ENCODE data around the gene MAEA. TPM values are rescaled to one million over a fixed set of nuclear protein-coding genes. Genes with fewer than 3 reads are reported as not detected.

MAEA gene
- polyA plus RNA-seq, 1 experiment, result 94.4 TPM

DNA sequence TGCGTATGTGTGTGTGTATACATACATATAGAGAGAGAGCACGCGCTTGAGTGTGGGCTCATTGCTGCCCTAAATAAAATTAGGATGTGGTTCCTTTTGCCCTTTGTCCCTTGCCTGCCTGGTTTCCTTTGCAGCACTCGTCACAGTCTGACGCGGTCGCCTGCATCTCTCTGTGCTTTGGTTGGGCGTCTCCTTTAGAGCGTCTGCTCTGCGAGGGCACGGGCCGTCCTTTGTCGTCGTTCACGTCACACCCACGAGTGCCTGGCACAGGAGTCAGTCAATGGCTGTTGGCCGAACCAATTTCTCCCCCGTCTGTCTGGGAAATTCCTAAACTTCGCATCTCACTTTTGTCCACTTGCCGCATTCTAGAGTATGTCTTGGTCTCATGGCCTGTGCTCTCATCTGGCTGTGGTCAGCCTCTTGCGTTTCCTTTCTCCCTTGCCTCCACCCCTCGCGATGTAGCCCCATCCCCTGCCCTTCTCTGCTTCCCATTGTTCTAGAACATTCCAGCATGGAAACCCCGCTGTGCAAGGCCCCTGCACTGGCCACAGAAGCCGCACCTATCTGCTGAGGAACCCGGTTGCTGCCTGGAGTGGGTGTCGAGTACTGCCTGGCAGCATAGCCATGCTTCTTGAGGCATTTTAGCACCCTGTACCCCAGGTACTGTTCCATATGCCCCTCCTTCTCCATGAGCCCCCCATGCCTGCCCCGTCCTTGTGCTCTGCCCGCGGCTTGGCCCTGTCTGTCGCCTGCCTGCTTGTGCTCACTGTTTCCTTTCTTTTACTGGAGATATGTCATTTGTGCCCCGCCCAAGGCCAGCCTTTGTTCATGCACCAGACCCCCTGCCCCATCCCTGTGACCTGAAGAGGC lies 8.0 kb downstream of the MAEA start:
- Histone ChIP-seq H3K36me3 (ENCODE audit: control insufficient read depth, insufficient read depth, low read length) (peaks cover 21% of the 10 kb centered on the region), H3K4me3 (ENCODE audit: low read depth, low read length) (no peak overlapping the region), H3K27me3 (ENCODE audit: control insufficient read depth, insufficient read depth, low read length) (no peaks in the 10 kb centered on the region)
- no peak for DNase-seq (ENCODE audit: low read depth)
- TF ChIP-seq, protein P1, sequence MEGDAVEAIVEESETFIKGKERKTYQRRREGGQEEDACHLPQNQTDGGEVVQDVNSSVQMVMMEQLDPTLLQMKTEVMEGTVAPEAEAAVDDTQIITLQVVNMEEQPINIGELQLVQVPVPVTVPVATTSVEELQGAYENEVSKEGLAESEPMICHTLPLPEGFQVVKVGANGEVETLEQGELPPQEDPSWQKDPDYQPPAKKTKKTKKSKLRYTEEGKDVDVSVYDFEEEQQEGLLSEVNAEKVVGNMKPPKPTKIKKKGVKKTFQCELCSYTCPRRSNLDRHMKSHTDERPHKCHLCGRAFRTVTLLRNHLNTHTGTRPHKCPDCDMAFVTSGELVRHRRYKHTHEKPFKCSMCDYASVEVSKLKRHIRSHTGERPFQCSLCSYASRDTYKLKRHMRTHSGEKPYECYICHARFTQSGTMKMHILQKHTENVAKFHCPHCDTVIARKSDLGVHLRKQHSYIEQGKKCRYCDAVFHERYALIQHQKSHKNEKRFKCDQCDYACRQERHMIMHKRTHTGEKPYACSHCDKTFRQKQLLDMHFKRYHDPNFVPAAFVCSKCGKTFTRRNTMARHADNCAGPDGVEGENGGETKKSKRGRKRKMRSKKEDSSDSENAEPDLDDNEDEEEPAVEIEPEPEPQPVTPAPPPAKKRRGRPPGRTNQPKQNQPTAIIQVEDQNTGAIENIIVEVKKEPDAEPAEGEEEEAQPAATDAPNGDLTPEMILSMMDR (IDR thresholded peaks at IDR 0.05; ENCODE audit: insufficient read depth, low read depth, low read length), result no peak
- ChIA-PET POLR2A (no interaction called here), CTCF (no interaction called here)

DNA sequence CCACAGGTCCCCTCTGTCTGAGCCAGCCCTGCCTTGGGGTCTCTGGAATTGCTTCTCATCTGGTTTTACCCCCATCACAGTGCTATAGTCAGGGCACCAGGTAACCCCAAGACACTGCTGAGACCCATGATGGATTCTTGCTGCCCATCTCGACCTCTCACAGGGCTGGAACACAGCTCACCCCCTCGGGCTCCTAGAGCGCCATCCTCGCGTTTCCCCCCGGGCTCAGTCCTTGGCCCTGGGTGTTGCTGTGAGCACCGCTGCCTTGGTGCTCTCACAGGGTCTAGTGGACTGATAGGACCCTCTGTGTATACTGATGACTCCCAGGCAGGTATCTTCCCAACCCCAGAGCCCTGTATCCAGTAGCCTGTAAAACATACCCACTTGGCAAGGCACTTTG lies 8.8 kb downstream of the MAEA start:
- peaks cover 21% of the 10 kb centered on the region for H3K36me3 ChIP-seq (ENCODE audit: control insufficient read depth, insufficient read depth, low read length)
- no peak for DNase-seq (ENCODE audit: low read depth)
- TF ChIP-seq, protein P1 (IDR thresholded peaks at IDR 0.05; ENCODE audit: insufficient read depth, low read depth, low read length), result no peak
- H3K4me3 ChIP-seq (ENCODE audit: low read depth, low read length), result no peak overlapping the region
- POLR2A ChIA-PET, result no interaction called here
- CTCF ChIA-PET, result no interaction called here
- H3K27me3 ChIP-seq (ENCODE audit: control insufficient read depth, insufficient read depth, low read length), result no peaks in the 10 kb centered on the region

DNA sequence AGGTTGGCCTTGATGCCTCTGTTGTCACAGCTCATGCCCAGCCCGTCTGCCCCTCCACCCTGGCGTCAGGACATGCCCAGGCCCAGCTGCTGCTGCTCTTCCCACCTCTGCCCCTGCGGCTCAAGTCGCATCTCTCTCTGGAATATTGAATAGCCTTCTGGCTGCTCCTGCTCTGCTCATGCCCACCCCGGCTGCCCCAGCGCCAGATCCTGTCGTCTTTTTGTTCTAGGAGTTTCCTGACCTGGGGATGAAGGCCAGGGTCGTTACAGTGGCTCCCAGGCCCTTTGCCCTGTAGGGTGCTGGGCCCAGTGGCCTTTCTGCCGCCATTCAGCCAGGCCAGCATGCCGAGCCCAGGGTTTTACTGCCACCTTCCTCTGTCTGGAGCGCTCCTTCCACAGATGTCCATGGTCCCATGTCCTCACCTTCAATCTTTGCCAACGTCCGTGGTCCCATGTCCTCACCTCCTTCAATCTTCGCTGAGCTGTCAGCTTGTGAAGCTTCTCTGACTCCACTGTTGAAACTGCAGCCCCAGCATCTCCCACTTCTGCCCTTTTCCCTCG lies 9.7 kb downstream of the MAEA start:
- ChIA-PET CTCF (no interaction called here), POLR2A (no interaction called here)
- Histone ChIP-seq H3K36me3 (ENCODE audit: control insufficient read depth, insufficient read depth, low read length) (peaks cover 21% of the 10 kb centered on the region), H3K27me3 (ENCODE audit: control insufficient read depth, insufficient read depth, low read length) (no peaks in the 10 kb centered on the region), H3K4me3 (ENCODE audit: low read depth, low read length) (no peak overlapping the region)
- TF ChIP-seq, protein P1 (IDR thresholded peaks at IDR 0.05; ENCODE audit: insufficient read depth, low read depth, low read length), result no peak
- DNase-seq (ENCODE audit: low read depth), result no peak

DNA sequence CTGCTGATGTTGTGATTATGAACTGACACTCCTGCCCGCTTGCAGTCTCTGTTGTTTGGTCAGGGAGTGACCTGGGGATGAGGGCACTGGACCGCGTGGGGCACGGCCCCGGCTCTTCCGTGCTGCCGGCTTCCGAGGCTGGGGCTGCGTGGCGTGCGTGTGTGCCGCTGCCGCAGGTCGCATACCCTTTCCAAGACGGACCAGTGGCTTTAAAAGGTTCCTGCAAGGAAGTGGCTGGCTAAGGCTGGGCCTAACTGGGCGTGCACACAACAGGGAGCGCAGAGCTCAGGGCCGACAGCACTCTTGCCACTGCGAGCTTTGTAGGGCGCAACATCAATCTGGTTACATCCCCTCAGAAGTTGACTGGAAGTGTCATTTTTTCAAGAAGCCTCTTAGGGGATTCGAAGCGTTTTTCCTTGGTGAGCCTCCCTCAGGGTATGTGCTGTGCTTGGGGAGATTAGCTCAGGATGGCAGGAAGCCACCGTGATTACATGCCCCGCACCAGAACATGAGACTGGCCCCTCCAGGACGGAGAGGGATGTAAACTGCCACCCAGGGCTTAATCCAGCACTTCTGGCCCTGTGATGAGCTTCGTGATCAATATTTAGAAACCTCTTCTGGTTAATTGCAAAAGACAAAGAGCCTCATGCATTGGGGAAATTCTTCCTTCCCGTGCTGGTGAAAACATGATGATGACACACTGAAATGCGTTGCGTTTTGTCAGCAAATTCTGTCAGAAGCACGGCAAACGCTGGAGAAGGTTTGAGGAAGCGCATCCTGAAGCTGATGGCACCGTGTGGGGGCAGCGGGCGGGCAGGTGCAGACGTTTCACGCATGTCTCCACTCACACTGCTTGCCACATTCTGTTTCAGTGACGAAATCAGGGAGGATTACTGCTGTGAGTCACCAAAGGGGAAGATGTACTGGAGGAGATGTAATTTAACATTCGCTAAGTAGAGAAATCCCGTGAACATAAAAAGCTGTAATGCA lies 11.1 kb downstream of the MAEA start:
- no peak overlapping the region for H3K4me3 ChIP-seq (ENCODE audit: low read depth, low read length)
- TF ChIP-seq, protein P1 (IDR thresholded peaks at IDR 0.05; ENCODE audit: insufficient read depth, low read depth, low read length), result no peak
- CTCF ChIA-PET, result interaction anchor here (0.8 to 1.0 kb wide), 2 partner anchors 55 to 134 kb away, joined by 3 to 4 read pairs; no protein-coding TSS in a partner anchor
- DNase-seq (ENCODE audit: low read depth), result no peak
- POLR2A ChIA-PET, result no interaction called here
- no peaks in the 10 kb centered on the region for H3K27me3 ChIP-seq (ENCODE audit: control insufficient read depth, insufficient read depth, low read length)
- peaks cover 24% of the 10 kb centered on the region for H3K36me3 ChIP-seq (ENCODE audit: control insufficient read depth, insufficient read depth, low read length)

DNA sequence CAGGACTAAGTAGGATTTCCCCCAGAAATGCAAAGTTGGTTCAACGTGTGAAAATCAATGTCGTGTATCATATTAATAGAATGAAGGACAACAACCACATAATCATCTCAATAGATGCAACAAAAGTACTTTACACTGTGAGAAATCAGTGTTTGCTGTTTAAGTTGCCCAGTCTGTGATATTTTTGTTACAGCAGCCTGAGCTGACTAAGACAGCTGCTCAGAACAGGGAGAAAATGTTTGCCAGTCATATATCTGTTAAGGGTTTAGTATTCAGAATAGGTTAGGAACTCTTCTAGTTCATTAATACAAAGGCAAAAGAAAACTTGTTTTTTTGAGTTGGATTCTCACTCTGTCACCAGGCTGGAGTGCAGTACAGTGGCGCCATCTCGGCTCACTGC lies 12.5 kb downstream of the MAEA start:
- DNase-seq (ENCODE audit: low read depth), result no peak
- CTCF ChIA-PET, result no interaction called here
- no peaks in the 10 kb centered on the region for H3K27me3 ChIP-seq (ENCODE audit: control insufficient read depth, insufficient read depth, low read length)
- H3K4me3 ChIP-seq (ENCODE audit: low read depth, low read length), result no peak overlapping the region
- POLR2A ChIA-PET, result no interaction called here
- H3K36me3 ChIP-seq (ENCODE audit: control insufficient read depth, insufficient read depth, low read length), result peaks cover 22% of the 10 kb centered on the region
- TF ChIP-seq, protein P1 (IDR thresholded peaks at IDR 0.05; ENCODE audit: insufficient read depth, low read depth, low read length), result no peak

All from BJ (cell line).